Neutrophil (primary cell): ENCODE results near the gene CHRDL2.
A peak's percentile ranks its signal among the peaks of the same experiment; 100 is the strongest.

Source experiments
- H3K27ac ChIP-seq: fragments of 200-600 bp; sonication (generic); 2 replicates; pipeline ENCODE4 v1.5.1; 2016; ENCODE audit warnings: mild to moderate bottlenecking, moderate library complexity
- H3K27me3 ChIP-seq: fragments of 200-600 bp; sonication (generic); 2 replicates; pipeline ENCODE4 v1.6.0; 2016; ENCODE audit warnings: mild to moderate bottlenecking
- H3K36me3 ChIP-seq: fragments of 200-600 bp; sonication (generic); 2 replicates; pipeline ENCODE4 v1.5.1; 2017
- H3K4me1 ChIP-seq, 2 experiments: fragments of 200-600 bp in 1 of 2; sonication (generic) in 1 of 2; 1 replicate in 1 of 2; 2 replicates in 1 of 2; pipeline versions ENCODE4 v1.5.1 to v1.6.1; 2013 to 2016; ENCODE audit warnings: low read depth in 1 of 2, low read length in 1 of 2, mild to moderate bottlenecking in 1 of 2, moderate library complexity in 1 of 2; ENCODE audit not compliant: control insufficient read depth in 1 of 2, insufficient read depth in 1 of 2
- H3K4me3 ChIP-seq, 2 experiments: fragments of 200-600 bp in 1 of 2; sonication (generic) in 1 of 2; 1 replicate in 1 of 2; 2 replicates in 1 of 2; pipeline ENCODE4 v1.5.1; 2013 to 2016; ENCODE audit warnings: low read depth in 1 of 2, low read length in 1 of 2, mild to moderate bottlenecking in 1 of 2, moderate library complexity in 1 of 2
- H3K9me3 ChIP-seq: fragments of 200-600 bp; sonication (generic); 2 replicates; pipeline ENCODE4 v1.5.1; 2016
- TF ChIP-seq, protein P1 (sequence below): fragments of 200-600 bp; sonication (generic); IDR thresholded peaks from 2 replicates; pipeline ENCODE4 v1.5.1; 2016; ENCODE audit warnings: antibody characterized with exemption

Gene CHRDL2, protein sequence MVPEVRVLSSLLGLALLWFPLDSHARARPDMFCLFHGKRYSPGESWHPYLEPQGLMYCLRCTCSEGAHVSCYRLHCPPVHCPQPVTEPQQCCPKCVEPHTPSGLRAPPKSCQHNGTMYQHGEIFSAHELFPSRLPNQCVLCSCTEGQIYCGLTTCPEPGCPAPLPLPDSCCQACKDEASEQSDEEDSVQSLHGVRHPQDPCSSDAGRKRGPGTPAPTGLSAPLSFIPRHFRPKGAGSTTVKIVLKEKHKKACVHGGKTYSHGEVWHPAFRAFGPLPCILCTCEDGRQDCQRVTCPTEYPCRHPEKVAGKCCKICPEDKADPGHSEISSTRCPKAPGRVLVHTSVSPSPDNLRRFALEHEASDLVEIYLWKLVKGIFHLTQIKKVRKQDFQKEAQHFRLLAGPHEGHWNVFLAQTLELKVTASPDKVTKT

DNA sequence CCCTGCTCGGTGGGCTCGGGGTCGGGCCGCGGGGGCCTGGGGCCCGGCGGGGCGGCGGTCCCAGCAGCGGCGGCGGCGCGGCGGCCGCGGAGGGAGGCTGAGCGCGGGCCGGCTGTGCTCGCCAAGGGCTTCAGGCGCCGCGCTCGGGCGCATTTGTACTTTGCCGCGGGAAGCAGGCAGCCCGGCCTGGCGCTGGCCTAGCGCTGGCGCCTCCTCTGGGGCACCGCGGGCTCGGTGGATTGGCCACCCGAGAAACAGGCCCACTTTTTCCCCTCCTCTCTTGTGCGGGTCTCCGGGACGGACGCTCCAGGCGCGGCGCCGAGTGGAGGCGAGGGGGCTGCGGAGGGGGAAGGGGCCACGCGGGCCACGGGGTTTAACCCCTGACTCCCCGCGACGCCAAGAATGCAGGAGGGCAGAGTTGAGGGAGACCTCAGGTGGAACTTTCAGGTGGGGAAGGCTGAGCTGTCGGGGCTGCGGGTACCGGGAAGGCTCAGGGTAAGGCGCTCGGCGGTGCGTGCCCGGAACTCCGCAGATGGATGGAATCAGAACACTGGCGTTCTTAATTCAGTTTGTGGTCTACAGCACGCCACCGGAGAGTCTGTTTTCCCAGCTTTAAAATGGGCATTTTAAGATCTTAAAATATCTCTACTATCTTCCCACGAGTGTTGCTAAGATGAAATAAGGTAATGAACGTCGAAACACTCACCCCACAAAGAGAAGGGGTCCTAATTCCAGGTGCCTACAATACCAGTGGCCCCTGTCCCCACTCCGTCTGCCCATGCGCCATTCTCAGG is at the start of gene CHRDL2:
CHRDL2 (minus strand) TSS at position 126 of the 794 bp plus-strand sequence. CDS start 538 bp downstream, outside the sequence.
- Histone ChIP-seq H3K27ac (no peak within 1 kb of the TSS), H3K36me3 (no peaks in the 10 kb centered on the region), H3K27me3 (peaks cover 96% of the 10 kb centered on the region), H3K9me3 (no peaks in the 10 kb centered on the region), H3K4me3 (no peak within 1 kb of the TSS), H3K4me1 (no peaks in the 10 kb centered on the region)
- TF ChIP-seq, protein P1, sequence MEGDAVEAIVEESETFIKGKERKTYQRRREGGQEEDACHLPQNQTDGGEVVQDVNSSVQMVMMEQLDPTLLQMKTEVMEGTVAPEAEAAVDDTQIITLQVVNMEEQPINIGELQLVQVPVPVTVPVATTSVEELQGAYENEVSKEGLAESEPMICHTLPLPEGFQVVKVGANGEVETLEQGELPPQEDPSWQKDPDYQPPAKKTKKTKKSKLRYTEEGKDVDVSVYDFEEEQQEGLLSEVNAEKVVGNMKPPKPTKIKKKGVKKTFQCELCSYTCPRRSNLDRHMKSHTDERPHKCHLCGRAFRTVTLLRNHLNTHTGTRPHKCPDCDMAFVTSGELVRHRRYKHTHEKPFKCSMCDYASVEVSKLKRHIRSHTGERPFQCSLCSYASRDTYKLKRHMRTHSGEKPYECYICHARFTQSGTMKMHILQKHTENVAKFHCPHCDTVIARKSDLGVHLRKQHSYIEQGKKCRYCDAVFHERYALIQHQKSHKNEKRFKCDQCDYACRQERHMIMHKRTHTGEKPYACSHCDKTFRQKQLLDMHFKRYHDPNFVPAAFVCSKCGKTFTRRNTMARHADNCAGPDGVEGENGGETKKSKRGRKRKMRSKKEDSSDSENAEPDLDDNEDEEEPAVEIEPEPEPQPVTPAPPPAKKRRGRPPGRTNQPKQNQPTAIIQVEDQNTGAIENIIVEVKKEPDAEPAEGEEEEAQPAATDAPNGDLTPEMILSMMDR, result no peak

DNA sequence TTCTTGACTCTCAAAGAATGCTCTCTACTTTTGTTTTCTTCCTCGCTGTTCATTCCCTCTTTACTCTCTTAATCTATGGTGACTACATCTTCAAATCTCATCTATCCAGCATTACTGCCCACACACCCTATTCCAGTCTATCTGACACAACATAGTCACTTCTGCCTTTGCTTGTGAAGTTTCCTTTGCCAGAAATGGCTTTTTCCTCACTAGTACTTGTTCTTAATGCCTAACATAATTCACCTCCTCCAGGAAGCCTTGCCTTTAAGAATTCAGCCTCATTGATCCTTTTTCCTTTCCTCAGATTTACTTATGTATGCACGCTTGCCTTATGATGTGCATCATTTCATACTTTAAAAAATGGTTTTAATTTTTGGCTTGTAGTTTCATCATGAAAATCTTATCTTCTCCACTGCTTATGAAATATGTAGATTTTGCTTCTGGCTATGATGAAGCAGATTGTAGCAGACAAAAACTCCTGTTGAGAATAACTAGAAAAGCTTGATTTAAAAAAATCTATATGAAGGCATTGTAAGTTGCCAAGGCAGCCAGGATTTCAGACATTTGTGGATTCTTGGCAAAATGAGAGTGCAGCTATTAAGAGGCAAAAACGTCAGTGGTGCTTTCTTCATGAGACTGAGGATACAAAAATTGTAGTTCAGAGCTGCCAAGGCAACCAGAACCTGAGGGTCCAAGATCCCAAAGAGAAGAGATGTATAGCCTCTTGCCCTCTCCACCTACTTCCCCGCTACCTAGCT is 49.2 kb upstream of the CHRDL2 start:
- Histone ChIP-seq H3K27me3 (no peaks in the 10 kb centered on the region), H3K36me3 (no peaks in the 10 kb centered on the region), H3K9me3 (no peaks in the 10 kb centered on the region), H3K27ac (peak overlapping the region; percentile 96), H3K4me1 (peaks cover 61 to 80% of the 10 kb centered on the region in 2 experiments), H3K4me3 (no peak overlapping the region)
- TF ChIP-seq, protein P1, result no peak

DNA sequence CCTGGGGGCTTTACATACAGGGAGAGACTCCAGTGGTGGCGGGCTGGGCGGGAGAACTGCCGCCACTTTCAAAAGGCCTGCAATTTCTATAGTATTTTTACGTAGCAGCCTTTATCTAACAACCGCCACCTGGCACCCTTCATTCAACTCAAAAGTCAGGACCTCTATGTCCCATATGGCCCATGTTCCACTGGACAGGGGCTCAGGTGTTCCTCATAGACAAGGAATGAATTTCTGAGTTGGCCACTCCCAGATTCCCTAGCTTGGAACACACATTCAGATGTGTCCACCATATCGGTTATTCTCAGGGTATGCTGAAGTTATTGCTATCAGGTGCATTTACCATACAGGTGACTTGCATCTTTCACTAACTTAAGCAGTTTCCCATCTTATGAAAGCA is 47.4 kb upstream of the CHRDL2 start:
- TF ChIP-seq, protein P1, result no peak
- Histone ChIP-seq H3K27ac (no peak overlapping the region), H3K4me3 (no peak overlapping the region), H3K27me3 (no peaks in the 10 kb centered on the region), H3K9me3 (no peaks in the 10 kb centered on the region), H3K36me3 (no peaks in the 10 kb centered on the region), H3K4me1 (peaks cover 46 to 63% of the 10 kb centered on the region in 2 experiments)

DNA sequence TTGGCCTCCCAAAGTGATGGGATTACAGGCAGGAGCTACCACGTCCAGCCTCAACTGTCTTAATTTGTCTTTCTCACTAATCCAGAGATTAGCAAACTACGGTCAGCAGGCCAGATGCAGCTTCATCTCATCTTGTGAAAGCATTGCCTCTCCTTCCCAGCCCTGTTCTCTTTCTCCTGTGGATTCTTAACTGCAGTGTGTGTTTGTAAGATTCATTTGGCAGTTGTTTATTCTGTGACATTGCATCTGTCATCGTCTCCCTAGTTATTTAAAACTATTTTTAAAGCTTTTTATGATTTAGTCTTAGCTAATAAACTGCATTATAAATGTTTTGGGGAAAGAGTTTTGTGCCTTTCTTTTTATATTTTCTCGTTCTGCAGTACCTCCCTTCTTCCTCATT is 46.7 kb upstream of the CHRDL2 start:
- Histone ChIP-seq H3K4me1 (peaks cover 39 to 56% of the 10 kb centered on the region in 2 experiments), H3K36me3 (no peaks in the 10 kb centered on the region), H3K27me3 (no peaks in the 10 kb centered on the region), H3K4me3 (no peak overlapping the region), H3K9me3 (no peaks in the 10 kb centered on the region), H3K27ac (no peak overlapping the region)
- TF ChIP-seq, protein P1, result no peak

DNA sequence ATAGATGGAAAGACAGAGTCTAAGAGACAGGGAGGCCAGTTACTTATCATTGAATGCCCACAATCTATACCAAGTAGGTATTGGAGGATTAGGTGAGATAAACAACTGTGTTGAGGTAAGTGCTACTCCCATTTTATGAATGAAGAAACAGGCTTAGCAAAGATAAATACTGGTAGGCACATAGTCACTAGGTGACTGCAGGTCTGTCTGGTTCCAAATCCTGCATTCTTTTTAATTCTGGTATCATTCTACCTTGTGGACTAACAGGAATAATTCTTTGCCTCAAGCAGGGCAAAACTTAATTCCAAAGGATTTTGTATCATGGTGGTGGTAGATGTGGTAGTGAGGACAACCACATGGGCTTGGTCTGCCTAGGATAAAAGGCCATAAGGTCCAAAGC is 45.8 kb upstream of the CHRDL2 start:
- Histone ChIP-seq H3K4me1 (peaks cover 31 to 47% of the 10 kb centered on the region in 2 experiments), H3K36me3 (no peaks in the 10 kb centered on the region), H3K9me3 (no peaks in the 10 kb centered on the region), H3K27me3 (no peaks in the 10 kb centered on the region), H3K4me3 (no peak overlapping the region), H3K27ac (peak overlapping the region; percentile 67)
- TF ChIP-seq, protein P1, result no peak
